Choroid plexus epithelial cell (primary cell): ENCODE results near the gene SDR42E2.
"Not testable (repeated sequence)": the region's sequence is repeated elsewhere in the genome, so short reads cannot be mapped to it uniquely, and the experiment has no call there.

Source experiments
- DNase-seq: peaks from one replicate; pipeline ENCODE4 v3.0.0-alpha.2; 2010; ENCODE audit warnings: low read depth
- H3K4me3 ChIP-seq: 2 replicates; pipeline ENCODE4 v1.5.1; 2011; ENCODE audit warnings: low read depth, mild to moderate bottlenecking, control low read depth, low read length, moderate library complexity
- TF ChIP-seq, protein P1 (sequence below): conservative IDR thresholded peaks from 2 replicates; pipeline ENCODE4 v1.5.1; 2011; ENCODE audit warnings: low read depth, mild to moderate bottlenecking, control low read depth, inconsistent platforms, low read length, moderate library complexity

The SDR42E2 gene

DNA sequence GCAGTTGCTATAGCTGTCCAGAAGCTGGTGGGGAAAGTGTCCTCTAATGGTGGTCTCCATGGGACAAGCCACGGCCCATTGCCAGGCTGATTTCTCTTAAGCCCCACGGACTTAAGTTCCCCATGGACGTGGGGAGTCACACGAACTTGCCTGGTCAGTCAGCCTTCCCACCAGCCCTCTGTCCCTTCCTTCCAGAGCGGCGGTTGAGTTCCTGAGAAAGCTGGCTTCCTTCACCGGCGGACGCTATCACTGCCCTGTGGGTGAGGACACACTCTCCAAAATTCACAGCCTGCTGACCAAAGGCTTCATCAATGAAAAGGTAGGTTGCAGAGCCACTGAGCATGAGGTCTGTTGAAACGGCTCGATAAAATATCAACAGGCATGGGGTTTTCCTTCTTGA, 10.0 kb upstream of the SDR42E2 start:
- DNase-seq: no peak
- no peak overlapping the region for H3K4me3 ChIP-seq
- TF ChIP-seq, protein P1, sequence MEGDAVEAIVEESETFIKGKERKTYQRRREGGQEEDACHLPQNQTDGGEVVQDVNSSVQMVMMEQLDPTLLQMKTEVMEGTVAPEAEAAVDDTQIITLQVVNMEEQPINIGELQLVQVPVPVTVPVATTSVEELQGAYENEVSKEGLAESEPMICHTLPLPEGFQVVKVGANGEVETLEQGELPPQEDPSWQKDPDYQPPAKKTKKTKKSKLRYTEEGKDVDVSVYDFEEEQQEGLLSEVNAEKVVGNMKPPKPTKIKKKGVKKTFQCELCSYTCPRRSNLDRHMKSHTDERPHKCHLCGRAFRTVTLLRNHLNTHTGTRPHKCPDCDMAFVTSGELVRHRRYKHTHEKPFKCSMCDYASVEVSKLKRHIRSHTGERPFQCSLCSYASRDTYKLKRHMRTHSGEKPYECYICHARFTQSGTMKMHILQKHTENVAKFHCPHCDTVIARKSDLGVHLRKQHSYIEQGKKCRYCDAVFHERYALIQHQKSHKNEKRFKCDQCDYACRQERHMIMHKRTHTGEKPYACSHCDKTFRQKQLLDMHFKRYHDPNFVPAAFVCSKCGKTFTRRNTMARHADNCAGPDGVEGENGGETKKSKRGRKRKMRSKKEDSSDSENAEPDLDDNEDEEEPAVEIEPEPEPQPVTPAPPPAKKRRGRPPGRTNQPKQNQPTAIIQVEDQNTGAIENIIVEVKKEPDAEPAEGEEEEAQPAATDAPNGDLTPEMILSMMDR: no peak

- H3K4me3 ChIP-seq, DNase-seq: not testable (repeated sequence)
Measured at GRCh38 chr16:22153078-22153477, 9.2 kb upstream of the SDR42E2 start.

- no peak overlapping the region for H3K4me3 ChIP-seq
- DNase-seq: no peak
- TF ChIP-seq, protein P1: no peak
Measured at GRCh38 chr16:22161401-22161800, 905 bp upstream of the SDR42E2 start.

GRCh38 chr16:22162656-22163009, 327 bp downstream of the SDR42E2 start:
- TF ChIP-seq, protein P1: no peak
- H3K4me3 ChIP-seq: no peak overlapping the region
- no peak for DNase-seq

DNA sequence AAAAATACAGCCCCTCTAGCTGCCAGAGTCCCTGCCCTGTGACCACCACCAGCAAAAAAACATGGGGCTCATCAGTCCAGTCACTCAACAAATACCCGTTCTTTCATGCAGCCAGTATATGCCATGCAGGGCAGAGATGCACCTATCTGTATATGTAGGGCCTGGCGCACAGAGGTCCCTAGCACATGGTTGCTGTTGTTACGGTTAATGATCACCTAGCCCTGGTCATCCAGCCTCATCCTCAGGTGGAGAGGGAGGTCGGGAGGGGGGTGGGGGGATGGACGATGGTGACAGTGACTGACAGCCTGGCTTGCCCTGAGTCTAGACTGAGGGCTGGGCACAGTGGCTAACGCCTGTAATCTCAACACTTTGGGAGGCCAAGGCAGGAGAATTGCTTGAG, 1.5 kb downstream of the SDR42E2 start:
- H3K4me3 ChIP-seq: no peak overlapping the region
- DNase-seq: no peak
- TF ChIP-seq, protein P1: no peak

GRCh38 chr16:22164482-22164881, 2.2 kb downstream of the SDR42E2 start:
- TF ChIP-seq, protein P1: no peak

DNA sequence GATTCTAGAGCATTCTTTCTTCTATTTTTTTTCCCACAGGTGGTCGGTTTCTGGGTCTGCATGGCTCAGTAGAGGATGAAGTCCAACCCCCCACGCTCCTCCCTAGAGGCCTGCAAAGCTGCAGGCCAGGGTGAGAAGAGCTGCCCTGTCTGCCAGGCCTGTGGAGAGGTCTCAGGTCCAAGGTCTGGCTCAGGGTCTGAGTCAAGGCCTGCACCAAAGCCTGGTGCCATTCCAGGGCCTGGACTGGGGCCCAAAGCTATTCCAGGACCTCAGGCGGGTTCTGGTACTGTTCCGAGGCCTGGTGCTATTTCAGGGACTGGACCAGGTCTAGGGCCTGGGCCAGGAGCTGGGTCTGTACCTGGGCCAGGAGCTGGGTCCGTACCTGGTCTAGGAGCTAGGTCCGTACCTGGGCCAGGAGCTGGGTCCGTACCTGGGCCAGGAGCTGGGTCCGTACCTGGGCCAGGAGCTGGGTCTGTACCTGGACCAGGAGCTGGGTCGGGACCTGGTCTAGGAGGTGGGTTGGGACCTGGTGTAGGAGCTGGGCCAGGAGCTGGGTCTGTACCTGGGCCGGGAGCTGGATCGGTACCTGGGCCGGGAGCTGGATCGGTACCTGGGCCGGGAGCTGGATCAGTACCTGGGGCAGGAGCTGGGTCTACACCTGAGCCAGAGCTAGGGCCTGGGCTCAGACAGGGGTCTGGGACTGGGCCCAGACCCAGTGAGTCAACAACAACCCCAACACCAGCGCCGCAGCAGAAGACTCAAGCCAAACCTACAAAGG, 3.4 kb downstream of the SDR42E2 start:
- TF ChIP-seq, protein P1: no peak
- DNase-seq: no peak

More at GRCh38 chr16:22164482-22164881, 2.2 kb downstream of the SDR42E2 start:
- DNase-seq: no peak
- H3K4me3 ChIP-seq: no peak overlapping the region

More for the DNA sequence above, 3.4 kb downstream of the SDR42E2 start:
- no peak overlapping the region for H3K4me3 ChIP-seq
